Testis (tissue), 3 donors: ENCODE measurements around the gene AOC1. TPM values are rescaled to one million over a fixed set of nuclear protein-coding genes. Genes with fewer than 3 reads are reported as not detected.

Source experiments
- polyA plus RNA-seq: library from polyadenylated mRNA; stranded (reverse); fragments of 350-450 nt; fragmentation: Illumina TruSeq; extraction: RNeasy Lipid Tissue Mini Kit (QIAGEN cat#74804); gene quantifications from one replicate; pipeline ENCODE4 v1.2.3, GENCODE V29; 2014; ENCODE audit warnings: low read depth, low replicate concordance; ENCODE audit not compliant: insufficient read depth
- total RNA-seq, 2 donors: library from RNA; depleted of rRNA; stranded (reverse); fragments of >200 nt; gene quantifications; one replicate each; pipeline ENCODE4 v1.2.3, GENCODE V29; 2016

AOC1 gene
- total and polyA plus RNA-seq, 3 donors from 2014 or later = 2.8 to 6.2 (median 4.5) TPM

Other genes starting within 250 kb of the AOC1 start
- 1 to 10 TPM; 3.9 to 6.1 TPM for gene GIMAP6, start 220.1 kb upstream of the AOC1 start, total RNA-seq
- 16.2 TPM for gene GIMAP6, start 220.1 kb upstream of the AOC1 start, polyA plus RNA-seq
- gene GIMAP2, start 166.8 kb upstream of the AOC1 start, total RNA-seq = 1 to 10 TPM; 1.9 to 2.4 TPM
- 6.5 TPM for gene GIMAP2, start 166.8 kb upstream of the AOC1 start, polyA plus RNA-seq
- 1 to 10 TPM; 1.4 to 1.7 TPM for gene GIMAP1, start 135.9 kb upstream of the AOC1 start, total RNA-seq
- gene GIMAP1, start 135.9 kb upstream of the AOC1 start, polyA plus RNA-seq = 2.8 TPM
- 10 to 100 TPM in 1 of 2 donors, 1 to 10 TPM in 1; 8.4 to 10.6 TPM for gene GIMAP5, start 115.1 kb upstream of the AOC1 start, total RNA-seq
- gene GIMAP5, start 115.1 kb upstream of the AOC1 start, polyA plus RNA-seq = 13.6 TPM
- gene TMEM176B, start 52.2 kb upstream of the AOC1 start, total RNA-seq = 1 to 10 TPM; 3.9 to 6.6 TPM
- 69.3 TPM for gene TMEM176B, start 52.2 kb upstream of the AOC1 start, polyA plus RNA-seq
- gene TMEM176A, start 51.7 kb upstream of the AOC1 start, total RNA-seq = 1 to 10 TPM; 1.6 to 4.2 TPM
- gene TMEM176A, start 51.7 kb upstream of the AOC1 start, polyA plus RNA-seq = 34.7 TPM
- 100 to 1,000 TPM; 230 to 247 TPM for gene KCNH2, start 125.8 kb downstream of the AOC1 start, total RNA-seq
- gene KCNH2, start 125.8 kb downstream of the AOC1 start, polyA plus RNA-seq = 82.5 TPM
- gene NOS3, start 138.5 kb downstream of the AOC1 start, total RNA-seq = 10 to 100 TPM; 25.0 to 36.6 TPM
- gene NOS3, start 138.5 kb downstream of the AOC1 start, polyA plus RNA-seq = 19.5 TPM
- gene ATG9B, start 172.0 kb downstream of the AOC1 start, total RNA-seq = 10 to 100 TPM; 14.9 to 29.7 TPM
- gene ATG9B, start 172.0 kb downstream of the AOC1 start, polyA plus RNA-seq = 24.8 TPM
- gene ABCB8, start 175.9 kb downstream of the AOC1 start, total RNA-seq = 10 to 100 TPM; 59.6 to 76.8 TPM
- gene ABCB8, start 175.9 kb downstream of the AOC1 start, polyA plus RNA-seq = 34.9 TPM
- gene ASIC3, start 196.0 kb downstream of the AOC1 start, total RNA-seq = 10 to 100 TPM; 27.5 to 37.9 TPM
- 20.8 TPM for gene ASIC3, start 196.0 kb downstream of the AOC1 start, polyA plus RNA-seq
- 10 to 100 TPM; 10.5 to 15.4 TPM for gene CDK5, start 205.4 kb downstream of the AOC1 start, total RNA-seq
- gene CDK5, start 205.4 kb downstream of the AOC1 start, polyA plus RNA-seq = 7.1 TPM
- gene SLC4A2, start 207.1 kb downstream of the AOC1 start, total RNA-seq = 100 to 1,000 TPM; 147 to 153 TPM
- gene SLC4A2, start 207.1 kb downstream of the AOC1 start, polyA plus RNA-seq = 68.9 TPM
- 100 to 1,000 TPM; 114 to 124 TPM for gene FASTK, start 228.3 kb downstream of the AOC1 start, total RNA-seq
- 60.3 TPM for gene FASTK, start 228.3 kb downstream of the AOC1 start, polyA plus RNA-seq
- gene TMUB1, start 231.0 kb downstream of the AOC1 start, total RNA-seq = 10 to 100 TPM; 63.2 to 68.7 TPM
- 30.8 TPM for gene TMUB1, start 231.0 kb downstream of the AOC1 start, polyA plus RNA-seq
- 10 to 100 TPM; 65.6 to 90.5 TPM for gene AGAP3, start 234.0 kb downstream of the AOC1 start, total RNA-seq
- gene AGAP3, start 234.0 kb downstream of the AOC1 start, polyA plus RNA-seq = 44.1 TPM